IMR-90 (cell line): Measurements from ENCODE around the gene CAMTA1. TPM values are rescaled to one million over a fixed set of nuclear protein-coding genes. Genes with fewer than 3 reads are reported as not detected.

Source experiments
- ATAC-seq: fragments of 200-7000 bp; cut with Tn5 transposase; 2 replicates; pipeline ENCODE4 v1.9.1; 2020; ENCODE audit warnings: low read depth, mild to moderate bottlenecking, moderate library complexity
- BruUV-seq: library from RNA; stranded (reverse); fragments of 400-500 nt; replicated peaks from 2 replicates; lab custom pipeline; 2021; lab: Mats Ljungman, UMichigan
- CTCF ChIA-PET: fragments of 300-600 bp; formaldehyde crosslinking; extraction: SDS; loops from one replicate; lab custom pipeline; 2021; ENCODE audit warnings: antibody characterized with exemption; lab: Yijun Ruan, JAX
- POLR2A ChIA-PET: fragments of 300-600 bp; sonication (Branson Sonifier 250); formaldehyde crosslinking; loops from one replicate; lab custom pipeline; 2022; ENCODE audit warnings: antibody characterized with exemption; ENCODE audit not compliant: unreplicated experiment; lab: Charles Lee
- DNase-seq: peaks from one replicate; pipeline ENCODE4 v3.0.0; 2013
- H2AFZ ChIP-seq: replicated peaks from 2 replicates; pipeline ENCODE3; 2013; ENCODE audit warnings: low read length, mild to moderate bottlenecking; ENCODE audit not compliant: poor library complexity
- H2AK5ac ChIP-seq: 2 replicates; pipeline ENCODE4 v1.6.1; 2013; ENCODE audit warnings: low read depth, low read length, inconsistent platforms
- H2AK9ac ChIP-seq: replicated peaks from 2 replicates; pipeline ENCODE3; 2013; ENCODE audit warnings: mild to moderate bottlenecking, low read depth, low read length, moderate library complexity; ENCODE audit not compliant: poor library complexity
- H2BK120ac ChIP-seq: 2 replicates; pipeline ENCODE4 v1.6.1; 2013; ENCODE audit warnings: low read depth, low read length, inconsistent platforms
- H2BK15ac ChIP-seq: 3 replicates; pipeline ENCODE4 v1.6.1; 2013; ENCODE audit warnings: low read depth, low read length, inconsistent platforms
- H2BK20ac ChIP-seq: 2 replicates; pipeline ENCODE4 v1.6.1; 2013; ENCODE audit warnings: low read depth, mild to moderate bottlenecking, inconsistent platforms, low read length, moderate library complexity
- H2BK5ac ChIP-seq: 2 replicates; pipeline ENCODE4 v1.6.1; 2013; ENCODE audit warnings: mild to moderate bottlenecking, low read depth, low read length, inconsistent platforms; ENCODE audit not compliant: poor library complexity, severe bottlenecking
- H3K14ac ChIP-seq: replicated peaks from 2 replicates; pipeline ENCODE4 v1.6.1; 2013; ENCODE audit warnings: low read depth, low read length, inconsistent platforms
- H3K18ac ChIP-seq: 2 replicates; pipeline ENCODE4 v1.6.1; 2013; ENCODE audit warnings: low read depth, low read length, control low read depth
- H3K23ac ChIP-seq: 2 replicates; pipeline ENCODE4 v1.6.1; 2013; ENCODE audit warnings: low read depth, low read length, inconsistent platforms
- H3K27ac ChIP-seq: 2 replicates; pipeline ENCODE4 v1.5.1; 2013; ENCODE audit warnings: mild to moderate bottlenecking, control low read depth, low read length; ENCODE audit not compliant: insufficient read depth
- H3K27me3 ChIP-seq: 2 replicates; pipeline ENCODE4 v1.6.1; 2013; ENCODE audit warnings: low read length; ENCODE audit not compliant: control insufficient read depth, insufficient read depth
- H3K36me3 ChIP-seq: 2 replicates; pipeline ENCODE4 v1.6.1; 2013; ENCODE audit warnings: low read length, mixed read lengths; ENCODE audit not compliant: control insufficient read depth, insufficient read depth
- H3K4ac ChIP-seq: 2 replicates; pipeline ENCODE4 v1.6.1; 2013; ENCODE audit warnings: low read depth, low read length, inconsistent platforms
- H3K4me1 ChIP-seq: 2 replicates; pipeline ENCODE4 v1.6.1; 2013; ENCODE audit warnings: low read length, mixed read lengths; ENCODE audit not compliant: control insufficient read depth, insufficient read depth
- H3K4me2 ChIP-seq: 2 replicates; pipeline ENCODE4 v1.6.1; 2013; ENCODE audit warnings: low read depth, mild to moderate bottlenecking, control low read depth, low read length, moderate library complexity
- H3K4me3 ChIP-seq: 2 replicates; pipeline ENCODE4 v1.5.1; 2013; ENCODE audit warnings: low read depth, mild to moderate bottlenecking, control low read depth, low read length, moderate library complexity; ENCODE audit not compliant: insufficient read depth
- H3K56ac ChIP-seq: 2 replicates; pipeline ENCODE4 v1.6.1; 2013; ENCODE audit warnings: low read length, inconsistent platforms; ENCODE audit not compliant: insufficient read depth; ENCODE audit errors: extremely low read depth
- H3K79me1 ChIP-seq, 2 experiments: 2 replicates each; pipeline ENCODE4 v1.6.1; 2013; ENCODE audit warnings: low read length in 2 of 2, inconsistent platforms in 1 of 2, low read depth in 1 of 2
- H3K9ac ChIP-seq: 2 replicates; pipeline ENCODE4 v1.6.1; 2013; ENCODE audit warnings: low read depth, low read length, control low read depth
- H3K9me1 ChIP-seq: 2 replicates; pipeline ENCODE4 v1.6.1; 2013; ENCODE audit warnings: low read length, inconsistent platforms; ENCODE audit not compliant: insufficient read depth
- H3K9me3 ChIP-seq: 2 replicates; pipeline ENCODE4 v1.6.1; 2013; ENCODE audit warnings: low read length; ENCODE audit not compliant: control insufficient read depth, insufficient read depth
- H4K20me1 ChIP-seq: 2 replicates; pipeline ENCODE4 v1.6.1; 2013; ENCODE audit warnings: low read length, inconsistent platforms; ENCODE audit not compliant: insufficient read depth
- H4K5ac ChIP-seq: 2 replicates; pipeline ENCODE4 v1.6.1; 2013; ENCODE audit warnings: mild to moderate bottlenecking, low read depth, low read length, control low read depth
- H4K8ac ChIP-seq, 2 experiments: 2 replicates each; pipeline ENCODE4 v1.6.1; 2013; ENCODE audit warnings: low read depth in 2 of 2, low read length in 2 of 2, control low read depth in 1 of 2, inconsistent platforms in 1 of 2
- H4K91ac ChIP-seq: 2 replicates; pipeline ENCODE4 v1.6.1; 2013; ENCODE audit warnings: low read depth, low read length, inconsistent platforms; ENCODE audit not compliant: insufficient read depth
- FOS ChIP-seq: fragments of 150-350 bp; IDR thresholded peaks from 2 replicates; pipeline ENCODE4 v1.6.1; 2016; ENCODE audit warnings: low read depth, low read length
- MAFK ChIP-seq: IDR thresholded peaks from 2 replicates; pipeline ENCODE4 v1.6.1; 2012; ENCODE audit warnings: low read depth, low read length, improper control_type of control experiment
- NFE2L2 ChIP-seq: fragments of 150-350 bp; IDR thresholded peaks from 2 replicates; pipeline ENCODE4 v1.6.1; 2016; ENCODE audit warnings: low read depth, mild to moderate bottlenecking, low read length
- RAD21 ChIP-seq: IDR thresholded peaks from 2 replicates; pipeline ENCODE4 v1.6.1; 2012; ENCODE audit warnings: low read length, improper control_type of control experiment
- WGBS, 2 experiments: methylation state at CpG; one replicate each; pipeline versions ENCODE4 v1.1.5 to v1.1.7; 2013; ENCODE audit warnings: missing lambda C conversion rate in 2 of 2; ENCODE audit not compliant: insufficient read length in 1 of 2; ENCODE audit errors: extremely low coverage in 2 of 2; 5-methylcytosine and 5-hydroxymethylcytosine counted together
- dilution Hi-C: fragments of 300-500 bp; cut with HindIII; formaldehyde crosslinking; loops from one replicate; pipeline ENCODE4 v1.14.3; 2018; ENCODE audit warnings: low sequenced_read_pairs; ENCODE audit not compliant: unreplicated experiment
- in situ Hi-C: fragments of 300-500 bp; cut with MboI; formaldehyde crosslinking; loops from 3 replicates; pipeline ENCODE4 v1.14.3; 2019; ENCODE audit warnings: low sequenced_read_pairs, inconsistent platforms, mixed read lengths
- intact Hi-C: fragments of 100-400 bp; cut with micrococcal nuclease; formaldehyde crosslinking; loops from 2 replicates; pipeline ENCODE4 v1.10.0; 2022
- polyA plus RNA-seq, 3 experiments: library from polyadenylated mRNA; depleted of rRNA; stranded (reverse); fragments of >200 nt; gene quantifications; 2 replicates each; pipeline ENCODE4 v1.2.3, GENCODE V29; 2012; ENCODE audit warnings: low replicate concordance in 1 of 3
- total RNA-seq: library from RNA; depleted of rRNA; stranded (reverse); fragments of >200 nt; gene quantifications from 2 replicates; pipeline ENCODE4 v1.2.3, GENCODE V29; 2012
- TF ChIP-seq, protein P1 (sequence below): fragments of 150-350 bp; IDR thresholded peaks from 2 replicates; pipeline ENCODE4 v1.6.1; 2017; ENCODE audit warnings: mild to moderate bottlenecking, antibody characterized with exemption, low read length, low read depth
- TF ChIP-seq, protein P2 (sequence below): conservative IDR thresholded peaks from 2 replicates; pipeline ENCODE4 v1.5.1; 2012; ENCODE audit warnings: mild to moderate bottlenecking, low read depth, low read length, improper control_type of control experiment
- TF ChIP-seq, protein P3 (sequence below): fragments of 150-350 bp; IDR thresholded peaks from 2 replicates; pipeline ENCODE4 v1.6.1; 2016; ENCODE audit warnings: low read depth, mild to moderate bottlenecking, low read length, moderate library complexity, borderline replicate concordance

CAMTA1 gene
- total and polyA plus RNA-seq, 2 of the 4 experiments (the other 2 are of a cell fraction) = 35.5 to 74.3 TPM

DNA sequence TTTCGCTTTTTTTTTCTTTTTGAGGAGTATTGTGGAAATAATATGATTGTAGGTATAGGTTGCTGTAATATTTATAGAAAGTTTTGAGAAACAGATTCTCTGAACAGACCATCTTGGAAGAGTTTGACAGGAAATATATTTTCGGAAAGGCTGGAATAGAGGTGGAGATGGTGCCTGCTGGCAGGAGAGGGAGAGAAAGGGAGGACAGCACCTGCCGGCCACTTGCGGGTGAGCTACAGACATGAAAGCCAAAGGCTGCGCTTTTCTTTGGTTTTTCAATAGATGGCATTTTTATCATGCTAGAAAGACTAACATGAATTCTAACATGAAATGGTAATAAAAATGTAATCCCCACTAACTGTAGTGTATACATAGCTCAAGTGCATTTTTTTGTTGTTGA is 82.1 kb downstream of the CAMTA1 start:
- Histone ChIP-seq H3K9ac (no peak overlapping the region), H4K5ac (no peak overlapping the region), H3K4me1 (peaks cover 16% of the 10 kb centered on the region), H3K9me3 (no peaks in the 10 kb centered on the region), H2AK5ac (no peak overlapping the region), H2BK20ac (no peak overlapping the region), H3K9me1 (peaks cover 12% of the 10 kb centered on the region), H3K23ac (no peak overlapping the region), H2BK5ac (no peak overlapping the region), H2BK15ac (no peak overlapping the region; the same call in 2 of the 3 replicates), H2AFZ (no peak overlapping the region), H4K8ac (no peak overlapping the region), H2AK9ac (no peak overlapping the region), H3K4me2 (no peak overlapping the region), H4K20me1 (0 out of 2 replicates have a peak, but pooled peaks cover 5% of the 10 kb centered on the region), H3K4ac (no peak overlapping the region), H3K36me3 (no peaks in the 10 kb centered on the region; the same call in 1 of the 2 replicates), H2BK120ac (no peak overlapping the region), H3K27me3 (no peaks in the 10 kb centered on the region), H3K79me1 (peaks cover 32 to 69% of the 10 kb centered on the region in 2 experiments), H3K18ac (no peak overlapping the region), H3K27ac (no peak overlapping the region), H3K4me3 (no peak overlapping the region), H3K14ac (no peak overlapping the region), H4K91ac (no peak overlapping the region), H3K56ac (no peak overlapping the region)
- TF ChIP-seq, protein P1, sequence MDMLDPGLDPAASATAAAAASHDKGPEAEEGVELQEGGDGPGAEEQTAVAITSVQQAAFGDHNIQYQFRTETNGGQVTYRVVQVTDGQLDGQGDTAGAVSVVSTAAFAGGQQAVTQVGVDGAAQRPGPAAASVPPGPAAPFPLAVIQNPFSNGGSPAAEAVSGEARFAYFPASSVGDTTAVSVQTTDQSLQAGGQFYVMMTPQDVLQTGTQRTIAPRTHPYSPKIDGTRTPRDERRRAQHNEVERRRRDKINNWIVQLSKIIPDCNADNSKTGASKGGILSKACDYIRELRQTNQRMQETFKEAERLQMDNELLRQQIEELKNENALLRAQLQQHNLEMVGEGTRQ = no peak
- TF ChIP-seq MAFK = no peak
- TF ChIP-seq, protein P2, sequence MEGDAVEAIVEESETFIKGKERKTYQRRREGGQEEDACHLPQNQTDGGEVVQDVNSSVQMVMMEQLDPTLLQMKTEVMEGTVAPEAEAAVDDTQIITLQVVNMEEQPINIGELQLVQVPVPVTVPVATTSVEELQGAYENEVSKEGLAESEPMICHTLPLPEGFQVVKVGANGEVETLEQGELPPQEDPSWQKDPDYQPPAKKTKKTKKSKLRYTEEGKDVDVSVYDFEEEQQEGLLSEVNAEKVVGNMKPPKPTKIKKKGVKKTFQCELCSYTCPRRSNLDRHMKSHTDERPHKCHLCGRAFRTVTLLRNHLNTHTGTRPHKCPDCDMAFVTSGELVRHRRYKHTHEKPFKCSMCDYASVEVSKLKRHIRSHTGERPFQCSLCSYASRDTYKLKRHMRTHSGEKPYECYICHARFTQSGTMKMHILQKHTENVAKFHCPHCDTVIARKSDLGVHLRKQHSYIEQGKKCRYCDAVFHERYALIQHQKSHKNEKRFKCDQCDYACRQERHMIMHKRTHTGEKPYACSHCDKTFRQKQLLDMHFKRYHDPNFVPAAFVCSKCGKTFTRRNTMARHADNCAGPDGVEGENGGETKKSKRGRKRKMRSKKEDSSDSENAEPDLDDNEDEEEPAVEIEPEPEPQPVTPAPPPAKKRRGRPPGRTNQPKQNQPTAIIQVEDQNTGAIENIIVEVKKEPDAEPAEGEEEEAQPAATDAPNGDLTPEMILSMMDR = no peak
- no peak for TF ChIP-seq RAD21
- TF ChIP-seq FOS = no peak
- TF ChIP-seq, protein P3, sequence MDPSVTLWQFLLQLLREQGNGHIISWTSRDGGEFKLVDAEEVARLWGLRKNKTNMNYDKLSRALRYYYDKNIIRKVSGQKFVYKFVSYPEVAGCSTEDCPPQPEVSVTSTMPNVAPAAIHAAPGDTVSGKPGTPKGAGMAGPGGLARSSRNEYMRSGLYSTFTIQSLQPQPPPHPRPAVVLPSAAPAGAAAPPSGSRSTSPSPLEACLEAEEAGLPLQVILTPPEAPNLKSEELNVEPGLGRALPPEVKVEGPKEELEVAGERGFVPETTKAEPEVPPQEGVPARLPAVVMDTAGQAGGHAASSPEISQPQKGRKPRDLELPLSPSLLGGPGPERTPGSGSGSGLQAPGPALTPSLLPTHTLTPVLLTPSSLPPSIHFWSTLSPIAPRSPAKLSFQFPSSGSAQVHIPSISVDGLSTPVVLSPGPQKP = no peak
- TF ChIP-seq NFE2L2 = no peak
- 29% methylated on average over 1 of the region's 5 CpGs; no CpG with 5 or more reads in 1 of the 2 experiments for WGBS, 2 experiments
- BruUV-seq = no TSS peak
- DNase-seq (no peak), ATAC-seq (no peak)
- intact Hi-C loops (loop anchor here (5.0 kb wide), 1 partner anchor 35 kb away; no protein-coding TSS in a partner anchor), in situ Hi-C loops (no loop called here), dilution Hi-C loops (no loop called here)
- POLR2A ChIA-PET = no interaction called here
- CTCF ChIA-PET = interaction anchor here (0.6 kb wide), 1 partner anchor 37 kb away, joined by 3 read pairs; no protein-coding TSS in a partner anchor
